WERI-Rb-1 (cell line): ENCODE results near the gene SLC26A8.
A peak's percentile ranks its signal among the peaks of the same experiment; 100 is the strongest.

Source experiments
- DNase-seq: peaks from one replicate; pipeline ENCODE4 v3.0.0-alpha.2; 2020
- H3K27ac ChIP-seq: fragments of 250-450 bp; sonication (Bioruptor Pico); 2 replicates; pipeline ENCODE4 v1.5.1; 2020; ENCODE audit warnings: mild to moderate bottlenecking, moderate library complexity
- H3K27me3 ChIP-seq: fragments of 250-450 bp; sonication (Bioruptor Pico); 2 replicates; pipeline ENCODE4 v1.5.1; 2021; ENCODE audit warnings: mild to moderate bottlenecking, low read depth, moderate library complexity; ENCODE audit not compliant: insufficient read depth, severe bottlenecking
- H3K36me3 ChIP-seq: fragments of 250-450 bp; sonication (Bioruptor Pico); 2 replicates; pipeline ENCODE4 v1.5.1; 2020; ENCODE audit warnings: mild to moderate bottlenecking, moderate library complexity
- H3K4me3 ChIP-seq: 2 replicates; pipeline ENCODE4 v1.5.1; 2011; ENCODE audit warnings: low read depth, mild to moderate bottlenecking, control low read depth, low read length
- H3K9me3 ChIP-seq: fragments of 250-450 bp; sonication (Bioruptor Pico); 2 replicates; pipeline ENCODE4 v1.5.1; 2021; ENCODE audit warnings: mild to moderate bottlenecking, moderate library complexity; ENCODE audit not compliant: severe bottlenecking
- CTCF ChIP-seq: IDR thresholded peaks from 2 replicates; pipeline ENCODE4 v1.5.1; 2011; ENCODE audit warnings: low read depth, mild to moderate bottlenecking, control low read depth, inconsistent platforms, low read length

The SLC26A8 gene

DNA sequence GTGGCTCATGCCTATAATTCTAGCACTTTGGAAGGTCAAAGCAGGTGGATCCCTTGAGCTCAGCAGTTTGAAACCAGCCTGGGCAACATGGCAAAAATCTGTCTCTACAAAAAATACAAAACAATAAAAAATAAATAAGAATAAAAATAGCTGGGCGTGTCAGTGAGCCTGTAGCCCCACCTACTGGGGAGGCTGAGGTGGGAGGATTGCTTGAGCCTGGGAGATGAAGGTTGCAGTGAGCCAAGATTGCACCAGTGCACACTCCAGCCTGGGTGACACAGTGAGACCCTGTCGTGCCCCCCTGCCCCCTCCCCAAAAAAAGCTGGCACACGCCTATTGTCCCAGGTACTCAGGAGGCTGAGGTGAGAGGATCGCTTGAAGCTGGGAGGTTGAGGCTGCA is 68.5 kb downstream of the SLC26A8 start:
- peak; percentile 58 for TF ChIP-seq CTCF
- peak; percentile 32 for DNase-seq
- Histone ChIP-seq H3K36me3 (no peaks in the 10 kb centered on the region), H3K9me3 (no peaks in the 10 kb centered on the region), H3K27me3 (no peaks in the 10 kb centered on the region), H3K4me3 (no peak overlapping the region), H3K27ac (no peak overlapping the region)

- no peaks in the 10 kb centered on the region for H3K36me3 ChIP-seq
- no peak overlapping the region for H3K4me3 ChIP-seq
- no peak for DNase-seq
- TF ChIP-seq CTCF: no peak
- no peaks in the 10 kb centered on the region for H3K9me3 ChIP-seq
- no peak overlapping the region for H3K27ac ChIP-seq
- no peaks in the 10 kb centered on the region for H3K27me3 ChIP-seq
These were observed 68.9 kb downstream of the SLC26A8 start for GRCh38 chr6:35955521-35955920.

- H3K9me3 ChIP-seq: no peaks in the 10 kb centered on the region
- no peak overlapping the region for H3K27ac ChIP-seq
- H3K27me3 ChIP-seq: no peaks in the 10 kb centered on the region
- no peaks in the 10 kb centered on the region for H3K36me3 ChIP-seq
- TF ChIP-seq CTCF: no peak
- no peak overlapping the region for H3K4me3 ChIP-seq
- no peak for DNase-seq
These were observed 69.4 kb downstream of the SLC26A8 start for GRCh38 chr6:35955071-35955470.

- TF ChIP-seq CTCF: no peak
These were observed 70.1 kb downstream of the SLC26A8 start for GRCh38 chr6:35954333-35954732.

DNA sequence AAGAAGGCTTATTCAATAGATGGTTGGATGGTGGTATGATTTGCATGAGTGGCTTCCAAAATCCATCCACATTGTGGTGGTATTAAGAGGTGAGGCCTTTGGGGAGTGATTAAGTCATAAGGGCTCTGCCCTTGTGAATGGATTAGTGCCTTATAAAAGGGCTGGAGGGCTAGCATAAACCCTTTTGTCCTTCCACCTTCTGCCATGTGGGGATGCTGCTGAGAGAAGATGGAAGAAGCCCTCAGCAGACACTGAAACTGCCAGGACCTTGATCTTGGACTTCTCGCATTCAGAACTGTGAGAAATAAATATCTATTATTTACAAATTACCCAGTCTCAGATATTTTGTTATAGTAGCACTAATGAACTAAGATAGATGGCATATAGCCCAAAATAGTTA is 75.7 kb downstream of the SLC26A8 start:
- peak; percentile 84 for DNase-seq
- peak; percentile 73 for TF ChIP-seq CTCF

More at GRCh38 chr6:35954333-35954732, 70.1 kb downstream of the SLC26A8 start:
- H3K27me3 ChIP-seq: no peaks in the 10 kb centered on the region
- no peak for DNase-seq
- H3K4me3 ChIP-seq: no peak overlapping the region
- no peaks in the 10 kb centered on the region for H3K9me3 ChIP-seq
- no peak overlapping the region for H3K27ac ChIP-seq
- H3K36me3 ChIP-seq: no peaks in the 10 kb centered on the region

DNA sequence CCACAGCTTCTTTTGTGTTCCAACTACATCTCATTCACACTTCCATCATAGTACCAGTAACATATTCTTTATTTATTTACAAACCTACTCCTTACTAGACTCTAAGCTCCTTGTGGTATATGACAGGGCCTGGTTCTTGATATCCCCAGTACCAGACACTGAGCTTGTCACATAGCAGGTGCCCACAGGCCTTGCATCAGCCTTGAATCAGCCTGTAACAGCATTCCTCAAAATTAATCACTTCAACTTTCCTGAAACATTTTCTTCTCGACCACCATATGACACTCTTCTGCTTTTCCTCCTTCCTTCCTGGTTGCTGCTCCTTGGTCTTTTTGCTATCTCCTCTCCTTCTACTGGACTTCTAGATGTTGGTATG is 78.8 kb downstream of the SLC26A8 start:
- Histone ChIP-seq H3K9me3 (peaks cover 3% of the 10 kb centered on the region), H3K27me3 (no peaks in the 10 kb centered on the region), H3K27ac (no peak overlapping the region), H3K36me3 (no peaks in the 10 kb centered on the region), H3K4me3 (no peak overlapping the region)
- TF ChIP-seq CTCF: no peak
- DNase-seq: no peak

More for the DNA sequence above, 75.7 kb downstream of the SLC26A8 start:
- H3K4me3 ChIP-seq: no peak overlapping the region
- H3K9me3 ChIP-seq: no peaks in the 10 kb centered on the region
- no peaks in the 10 kb centered on the region for H3K27me3 ChIP-seq
- no peaks in the 10 kb centered on the region for H3K36me3 ChIP-seq
- no peak overlapping the region for H3K27ac ChIP-seq
